Measurements from ENCODE around the gene TRAPPC5.

Gene TRAPPC5

DNA sequence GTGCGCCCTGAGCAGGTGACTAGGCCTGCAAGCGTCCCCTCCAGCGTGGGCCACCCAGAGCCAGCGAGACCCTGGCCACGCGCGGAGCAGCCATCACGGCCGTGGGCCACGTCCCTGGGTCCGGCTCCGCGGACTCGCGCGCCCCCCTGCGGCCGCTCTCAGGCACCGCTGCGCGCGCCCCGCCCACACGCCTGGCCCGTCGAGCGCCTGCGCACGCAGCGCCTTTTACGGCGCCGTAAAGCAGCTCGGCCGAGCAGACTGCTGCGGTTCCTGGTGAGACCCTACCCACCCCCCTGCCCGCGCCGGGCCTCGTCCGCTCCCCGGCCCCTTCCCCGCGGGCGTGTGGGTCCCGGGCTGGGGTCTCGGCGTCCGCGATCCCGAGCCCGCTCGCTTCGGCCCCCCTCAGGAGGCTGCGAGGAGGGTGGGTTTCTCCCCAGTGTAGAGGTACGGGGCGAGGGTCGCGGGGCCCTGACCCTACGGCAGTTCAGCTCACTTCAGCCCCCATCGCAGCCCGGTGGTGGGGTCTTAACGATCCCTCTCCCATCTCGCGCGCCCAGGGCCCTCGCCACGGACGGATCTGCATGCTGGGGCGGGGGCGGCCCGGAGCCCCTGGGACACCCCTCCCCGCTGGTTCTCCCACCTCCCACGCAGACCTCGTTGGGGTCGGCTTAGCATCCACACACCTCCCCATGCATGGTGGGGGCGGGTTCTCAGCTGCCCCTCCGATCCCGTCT, at the start of gene TRAPPC5:
Gene TRAPPC5 (plus strand): TSS at position 228 of the 734 bp plus-strand sequence. CDS start 1,421 bp downstream, outside the sequence.
- DNase-seq (ENCODE audit: low read depth in 2 of 2): peak; percentile 68 to 84

DNA sequence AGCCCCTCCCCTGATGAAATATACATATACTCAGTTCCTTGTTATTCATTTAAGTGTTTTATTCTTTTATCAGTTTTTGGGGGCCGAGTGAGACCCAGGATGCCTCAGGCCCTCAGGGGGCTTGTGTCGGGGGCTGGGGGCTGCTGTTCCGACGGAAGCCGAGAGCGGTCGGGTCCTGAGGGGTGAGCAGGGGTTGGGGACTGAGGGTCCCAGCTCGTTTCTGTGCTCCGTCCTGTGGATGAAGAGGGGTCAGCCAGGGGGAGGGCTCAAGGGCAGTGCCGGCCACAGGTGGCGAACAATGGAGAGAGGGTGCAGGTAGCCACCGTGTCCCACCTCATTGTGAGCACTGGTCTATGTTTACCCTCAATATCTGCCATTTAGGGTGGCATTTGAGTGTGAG, 49.1 kb upstream of the TRAPPC5 start:
- no peak for DNase-seq (ENCODE audit: low read depth in 2 of 2)

DNA sequence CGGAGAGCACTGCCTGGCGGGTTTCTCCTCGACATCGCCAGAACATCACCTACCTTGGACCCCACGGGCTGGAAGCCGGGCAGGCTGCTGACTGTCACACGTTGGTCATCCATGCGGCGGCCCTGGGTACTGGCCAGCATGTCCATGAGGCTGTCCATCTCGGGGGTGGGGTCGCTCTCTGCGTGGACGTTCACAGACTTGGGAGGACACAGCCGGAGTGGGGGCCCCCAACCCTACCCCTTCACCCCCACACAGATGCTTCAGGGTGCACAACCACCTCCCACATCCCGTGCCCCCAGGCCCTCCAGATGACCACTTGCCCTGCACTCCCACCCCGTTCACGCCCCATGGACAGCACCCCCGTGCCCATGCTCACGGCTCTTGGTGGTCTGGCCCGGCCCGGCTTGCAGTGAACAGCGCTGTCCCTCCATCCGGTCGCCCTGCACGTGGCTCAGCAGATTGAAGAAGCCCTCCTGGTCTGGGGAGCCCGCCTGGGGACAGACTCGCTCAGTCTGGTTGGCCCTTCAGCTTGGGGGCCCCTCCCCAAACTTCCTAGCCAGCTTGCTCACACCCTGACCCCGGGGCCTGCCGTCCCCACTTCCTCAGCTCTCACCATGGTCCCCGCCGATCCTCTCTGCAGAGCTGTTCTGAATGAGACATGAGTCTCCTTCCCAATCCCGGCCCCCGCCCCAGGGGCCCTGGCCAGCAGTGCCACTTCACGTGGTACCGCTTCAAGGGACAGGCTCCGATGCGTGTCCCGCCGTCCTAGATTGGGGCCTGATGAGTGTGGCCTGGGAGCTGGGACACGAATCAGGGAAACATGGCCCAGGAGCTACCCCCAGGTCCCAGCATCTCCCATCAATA, 48.1 kb upstream of the TRAPPC5 start:
- DNase-seq (ENCODE audit: low read depth in 2 of 2): no peak

DNA sequence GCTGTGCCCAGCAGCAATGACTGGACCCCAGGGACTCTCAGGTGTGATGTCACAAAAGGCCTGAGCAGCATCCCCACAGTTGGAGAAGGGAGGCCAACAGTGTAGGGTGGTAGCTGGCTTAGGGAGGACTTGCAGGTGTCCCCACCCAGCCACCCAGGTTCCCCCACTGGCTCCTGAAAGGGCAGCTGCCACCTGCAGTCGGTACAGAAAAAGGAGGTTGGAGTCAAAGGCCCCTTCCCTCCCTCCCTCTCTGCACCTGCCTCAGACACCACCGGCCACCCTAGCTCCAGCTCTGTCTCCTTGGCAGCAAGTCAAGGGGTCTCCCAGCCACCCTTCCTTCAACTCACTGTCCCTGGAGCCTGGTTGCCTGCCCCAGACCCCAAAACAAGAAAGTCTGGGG, 46.9 kb upstream of the TRAPPC5 start, which contains the start of gene PCP2:
Gene PCP2 (minus strand): TSS at position 22 of the 400 bp plus-strand sequence. CDS start 262 bp downstream, outside the sequence.
- DNase-seq (ENCODE audit: low read depth in 2 of 2): no peak

DNA sequence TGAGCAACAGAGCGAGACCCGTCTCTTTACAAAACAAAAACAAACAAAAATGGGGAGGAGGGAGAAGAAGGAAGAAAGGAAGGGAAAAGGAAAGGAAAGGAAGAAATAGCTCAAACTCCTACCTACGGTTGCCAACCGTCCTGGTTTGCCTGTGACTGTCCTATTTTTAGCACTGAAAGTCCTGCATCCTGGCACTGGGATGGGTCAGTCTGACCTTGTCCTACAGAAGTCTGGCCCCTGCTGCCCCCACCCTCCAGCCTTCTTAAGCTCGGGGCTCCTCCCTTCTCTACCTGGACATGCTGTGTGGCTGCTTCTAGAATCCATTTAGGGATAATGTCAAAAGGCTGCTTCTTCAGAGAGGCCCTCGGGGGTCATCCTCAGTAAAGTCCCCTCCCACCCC, 45.0 kb upstream of the TRAPPC5 start:
- DNase-seq (ENCODE audit: low read depth in 2 of 2): no peak

DNA sequence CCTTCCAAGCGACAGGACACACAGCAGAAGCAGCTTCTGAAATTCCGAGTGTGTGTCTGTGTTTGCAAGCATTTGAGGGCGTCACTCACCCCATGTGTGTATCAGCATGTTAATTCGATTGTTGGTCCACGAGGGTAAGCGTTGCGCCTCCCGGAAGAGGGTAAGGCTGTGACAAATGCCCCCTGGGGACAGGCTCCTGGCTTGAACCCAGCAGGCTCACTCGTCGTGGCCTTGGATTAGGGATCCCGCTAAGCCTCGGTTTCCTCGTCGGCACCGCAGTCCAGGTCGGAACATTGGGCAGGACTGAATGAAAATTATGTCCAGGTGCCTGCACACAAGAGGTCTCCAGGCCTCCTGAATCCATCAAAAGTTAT, 44.3 kb upstream of the TRAPPC5 start:
- DNase-seq (ENCODE audit: low read depth in 2 of 2): no peak

DNA sequence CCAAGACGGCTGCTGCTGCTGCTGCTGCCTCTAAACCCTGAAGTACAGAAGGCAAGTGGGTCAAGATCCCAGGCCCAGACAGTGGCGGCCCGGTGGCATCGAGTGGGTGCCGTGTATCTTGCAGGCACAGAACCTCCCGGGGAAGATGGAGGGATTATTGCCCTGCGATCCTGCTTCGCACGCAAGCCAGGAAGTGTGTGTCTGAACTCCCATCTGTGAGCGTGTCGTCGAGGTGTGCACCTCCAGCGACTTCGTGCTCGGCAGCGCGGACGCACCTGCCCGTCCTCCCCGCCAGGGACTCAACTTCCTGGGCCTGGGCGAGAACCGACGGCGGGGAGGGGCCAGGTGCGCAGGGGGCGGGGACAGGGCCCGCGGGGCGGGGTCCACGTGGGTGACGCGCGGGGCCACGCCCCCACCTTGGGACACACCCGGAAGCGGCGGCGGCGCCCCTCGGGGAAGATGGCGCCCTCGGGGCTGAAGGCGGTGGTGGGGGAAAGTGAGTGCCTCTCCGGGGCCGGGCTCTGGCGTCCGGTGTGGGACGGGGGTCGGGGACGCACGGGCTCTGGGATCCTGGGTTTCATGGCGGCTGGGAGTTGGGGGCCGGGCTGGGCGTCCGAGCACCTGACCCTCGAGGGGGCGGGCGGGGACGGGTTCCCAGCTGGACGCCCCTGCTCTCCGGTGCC, 43.8 kb upstream of the TRAPPC5 start, which contains the start of gene STXBP2:
Gene STXBP2 (plus strand): TSS at position 420 of the 683 bp plus-strand sequence. CDS start 40 bp downstream, at position 460.
- DNase-seq (ENCODE audit: low read depth in 2 of 2): peak; percentile 84 to 90

DNA sequence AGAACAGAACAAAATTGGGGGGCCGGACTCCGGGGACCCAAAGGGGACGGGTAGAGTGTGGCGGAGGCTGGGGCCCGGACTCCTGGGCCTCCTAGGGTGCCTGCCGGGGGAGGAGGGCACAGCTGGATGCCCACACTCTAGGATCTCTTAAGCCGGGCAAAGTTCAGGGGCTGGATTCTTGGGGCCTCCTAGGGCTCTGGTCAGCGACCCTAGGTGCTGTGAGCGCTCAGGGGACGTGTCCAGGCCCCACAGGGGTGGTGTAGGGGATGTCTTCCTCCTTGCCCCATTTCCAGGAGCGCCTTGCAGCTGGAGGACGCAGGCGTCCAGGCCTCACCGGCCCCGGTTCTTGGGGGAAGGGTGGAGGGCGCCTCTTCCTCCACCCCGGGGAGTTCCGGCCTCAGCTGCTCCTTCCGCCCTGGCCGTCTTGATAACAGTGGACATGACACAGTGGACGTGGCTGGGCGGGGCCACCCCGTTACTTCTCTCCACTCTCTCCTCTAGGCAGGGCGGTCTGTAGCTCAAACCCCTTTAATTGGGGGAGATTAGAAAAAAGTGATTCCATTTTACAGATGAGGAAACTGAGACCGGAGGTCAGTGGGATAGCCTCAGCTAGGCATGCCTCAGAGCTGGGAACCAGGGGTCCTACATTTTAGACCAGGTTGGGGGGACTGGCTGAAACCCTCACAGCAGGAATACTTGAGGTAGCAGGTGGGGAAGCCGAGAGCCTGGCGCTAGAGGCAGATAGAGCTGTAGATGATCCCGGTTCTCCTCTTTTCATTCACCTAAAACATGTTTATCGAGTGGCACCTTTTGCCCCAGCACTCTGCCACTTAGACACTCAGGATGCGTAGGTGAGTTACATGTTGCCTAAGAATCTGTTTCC, 43.0 kb upstream of the TRAPPC5 start:
- DNase-seq (ENCODE audit: low read depth in 2 of 2): no peak

DNA sequence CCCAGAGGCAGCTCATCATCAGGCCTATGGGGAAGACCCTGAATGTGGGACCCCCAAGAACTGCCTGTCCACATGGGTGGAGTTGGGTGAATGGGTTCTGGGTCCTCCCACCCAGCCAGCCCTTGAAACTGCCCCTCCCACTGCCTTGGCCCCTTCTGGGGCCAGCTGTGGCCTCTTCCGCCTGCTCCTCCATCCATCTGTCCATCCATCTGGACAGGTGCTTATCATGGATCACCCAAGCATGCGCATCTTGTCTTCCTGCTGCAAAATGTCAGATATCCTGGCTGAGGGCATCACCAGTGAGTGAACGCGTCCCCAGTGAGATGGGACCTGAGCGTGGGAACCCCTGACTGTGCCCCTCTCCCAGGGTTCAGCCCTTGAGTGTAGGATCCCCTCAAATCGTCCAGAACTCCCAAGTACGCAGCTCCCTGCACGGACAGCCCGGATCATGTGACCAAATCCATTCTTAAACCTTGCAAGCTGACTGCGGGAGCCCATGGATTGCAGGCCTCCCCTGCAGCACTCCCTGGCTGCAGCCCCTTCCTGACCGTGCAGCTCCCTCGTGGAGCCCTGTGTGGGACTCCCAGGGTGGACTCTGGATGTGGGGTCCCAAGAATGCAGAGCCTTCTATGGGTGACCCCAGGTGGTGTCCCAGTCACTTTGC, 41.7 kb upstream of the TRAPPC5 start:
- DNase-seq (ENCODE audit: low read depth in 2 of 2): no peak

DNA sequence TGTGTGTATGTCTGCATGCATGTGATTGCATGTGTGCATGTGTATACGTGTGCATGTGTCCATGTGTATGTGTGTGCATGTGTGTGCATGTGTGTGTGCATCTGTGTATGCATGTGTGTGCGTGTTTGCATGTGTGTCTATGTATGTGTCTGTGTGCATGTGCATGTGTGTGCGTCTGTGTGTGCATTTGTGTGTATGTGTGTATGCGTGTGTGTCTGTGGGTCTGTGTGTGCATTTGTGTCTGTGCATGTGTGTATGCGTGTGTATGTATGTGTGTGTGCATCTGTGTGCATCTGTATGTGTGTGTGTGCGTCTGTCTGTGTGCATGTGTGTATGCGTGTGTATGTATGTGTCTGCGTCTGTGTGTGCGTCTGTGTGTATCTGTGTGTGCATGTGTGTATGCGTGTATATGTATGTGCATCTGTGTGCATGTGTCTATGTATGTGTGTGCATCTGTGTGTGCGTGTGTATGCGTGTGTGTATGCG, 40.7 kb upstream of the TRAPPC5 start:
- no peak for DNase-seq (ENCODE audit: low read depth in 2 of 2)

DNA sequence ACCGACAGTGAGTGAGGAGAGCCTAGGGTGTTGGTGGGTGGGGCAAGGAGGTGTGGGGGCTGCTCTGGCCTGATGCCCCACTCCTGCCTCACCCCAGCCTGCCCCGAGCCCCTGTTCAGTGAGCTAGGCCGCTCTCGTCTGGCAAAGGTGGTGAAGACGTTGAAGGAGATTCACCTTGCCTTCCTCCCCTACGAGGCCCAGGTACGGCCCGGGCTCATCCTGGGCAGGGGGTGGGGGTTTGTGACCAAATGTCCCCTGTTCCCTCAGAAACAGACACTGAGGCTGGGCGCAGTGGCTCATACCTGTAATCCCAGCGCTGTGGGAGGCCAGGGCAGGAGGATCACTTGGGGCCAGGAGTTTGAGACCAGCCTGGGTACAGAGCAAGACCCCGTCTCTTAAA, 39.8 kb upstream of the TRAPPC5 start:
- no peak for DNase-seq (ENCODE audit: low read depth in 2 of 2)

DNA sequence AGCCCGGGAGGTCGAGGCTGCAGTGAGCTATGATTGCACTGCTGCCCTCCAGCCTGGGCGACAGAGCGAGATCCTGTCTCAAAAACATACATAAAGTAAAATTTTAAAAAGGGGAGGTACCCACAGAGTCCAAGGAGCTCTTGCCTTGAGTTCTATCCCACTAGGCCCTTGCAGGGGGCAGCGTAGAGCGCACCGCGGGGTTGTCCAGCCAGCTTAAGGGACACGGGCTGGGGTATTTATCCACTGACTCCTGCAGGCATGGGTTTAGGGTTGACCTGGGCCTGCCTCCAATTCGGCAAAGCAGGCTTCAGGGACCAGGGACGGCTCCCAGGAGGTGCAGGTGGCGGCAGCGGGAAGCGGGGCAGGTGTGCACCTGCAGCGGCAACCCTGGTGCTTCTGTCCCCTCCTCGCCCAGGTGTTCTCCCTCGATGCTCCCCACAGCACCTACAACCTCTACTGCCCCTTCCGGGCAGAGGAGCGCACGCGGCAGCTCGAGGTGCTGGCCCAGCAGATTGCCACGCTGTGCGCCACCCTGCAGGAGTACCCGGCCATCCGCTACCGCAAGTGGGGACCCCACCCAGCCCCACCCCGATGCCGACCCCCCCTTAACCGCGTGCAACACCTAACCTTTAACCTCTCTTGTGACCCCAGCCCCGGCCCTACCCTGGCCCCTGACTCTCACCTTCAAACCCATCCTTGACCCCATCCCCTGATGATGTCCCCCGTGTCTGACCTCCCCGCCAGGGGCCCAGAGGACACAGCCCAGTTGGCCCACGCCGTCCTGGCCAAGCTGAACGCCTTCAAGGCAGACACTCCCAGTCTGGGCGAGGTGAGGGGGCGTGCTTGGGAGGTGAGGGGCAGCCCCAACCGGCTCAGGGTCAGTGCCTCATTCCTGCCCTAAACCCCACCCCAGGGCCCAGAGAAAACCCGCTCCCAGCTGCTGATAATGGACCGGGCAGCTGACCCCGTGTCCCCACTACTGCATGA, 39.0 kb upstream of the TRAPPC5 start:
- no peak for DNase-seq (ENCODE audit: low read depth in 2 of 2)

DNA sequence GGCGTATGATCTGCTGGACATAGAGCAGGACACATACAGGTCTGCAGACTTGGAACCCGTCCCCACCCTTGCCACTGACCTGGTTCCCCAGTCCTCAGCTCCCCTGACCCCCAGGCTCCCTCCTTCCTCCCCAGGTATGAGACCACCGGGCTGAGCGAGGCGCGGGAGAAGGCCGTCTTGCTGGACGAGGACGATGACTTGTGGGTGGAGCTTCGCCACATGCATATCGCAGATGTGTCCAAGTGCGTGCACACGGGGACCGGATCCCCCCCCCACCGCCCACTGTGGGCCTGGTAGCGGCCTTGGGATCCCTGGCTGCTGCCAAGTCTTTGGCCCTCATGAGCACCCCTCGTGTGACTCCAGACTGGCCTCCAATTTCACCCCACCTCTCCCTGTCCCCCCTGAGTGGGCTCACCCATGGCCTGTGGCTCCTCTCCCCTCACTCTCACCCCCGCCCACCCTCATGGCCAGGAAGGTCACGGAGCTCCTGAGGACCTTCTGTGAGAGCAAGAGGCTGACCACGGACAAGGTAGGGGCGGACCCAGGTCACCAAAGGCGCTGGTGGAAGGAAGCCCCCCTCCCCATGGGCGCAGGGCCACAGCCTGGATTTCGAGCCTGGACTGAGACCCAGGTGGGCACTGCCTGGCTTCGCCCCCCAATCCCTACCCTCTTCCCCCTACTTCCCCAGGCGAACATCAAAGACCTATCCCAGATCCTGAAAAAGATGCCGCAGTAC, 38.2 kb upstream of the TRAPPC5 start:
- no peak for DNase-seq (ENCODE audit: low read depth in 2 of 2)

DNA sequence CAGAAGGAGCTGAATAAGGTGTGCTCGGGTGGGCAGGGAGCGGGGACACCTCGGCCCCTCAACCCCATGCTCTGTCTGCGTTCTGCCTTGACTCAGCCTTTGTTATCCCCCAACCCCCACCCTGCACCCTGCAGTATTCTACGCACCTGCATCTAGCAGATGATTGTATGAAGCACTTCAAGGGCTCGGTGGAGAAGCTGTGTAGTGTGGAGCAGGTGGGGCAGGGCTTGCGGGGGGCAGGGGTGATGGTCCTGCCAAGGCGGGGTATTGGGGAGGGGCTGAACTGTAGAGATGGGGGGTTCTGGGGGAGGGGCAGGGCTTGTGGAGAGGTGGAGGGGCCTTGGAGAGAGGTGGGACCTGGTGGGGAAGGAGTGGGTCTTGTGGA, 37.6 kb upstream of the TRAPPC5 start:
- DNase-seq (ENCODE audit: low read depth in 2 of 2): no peak

DNA sequence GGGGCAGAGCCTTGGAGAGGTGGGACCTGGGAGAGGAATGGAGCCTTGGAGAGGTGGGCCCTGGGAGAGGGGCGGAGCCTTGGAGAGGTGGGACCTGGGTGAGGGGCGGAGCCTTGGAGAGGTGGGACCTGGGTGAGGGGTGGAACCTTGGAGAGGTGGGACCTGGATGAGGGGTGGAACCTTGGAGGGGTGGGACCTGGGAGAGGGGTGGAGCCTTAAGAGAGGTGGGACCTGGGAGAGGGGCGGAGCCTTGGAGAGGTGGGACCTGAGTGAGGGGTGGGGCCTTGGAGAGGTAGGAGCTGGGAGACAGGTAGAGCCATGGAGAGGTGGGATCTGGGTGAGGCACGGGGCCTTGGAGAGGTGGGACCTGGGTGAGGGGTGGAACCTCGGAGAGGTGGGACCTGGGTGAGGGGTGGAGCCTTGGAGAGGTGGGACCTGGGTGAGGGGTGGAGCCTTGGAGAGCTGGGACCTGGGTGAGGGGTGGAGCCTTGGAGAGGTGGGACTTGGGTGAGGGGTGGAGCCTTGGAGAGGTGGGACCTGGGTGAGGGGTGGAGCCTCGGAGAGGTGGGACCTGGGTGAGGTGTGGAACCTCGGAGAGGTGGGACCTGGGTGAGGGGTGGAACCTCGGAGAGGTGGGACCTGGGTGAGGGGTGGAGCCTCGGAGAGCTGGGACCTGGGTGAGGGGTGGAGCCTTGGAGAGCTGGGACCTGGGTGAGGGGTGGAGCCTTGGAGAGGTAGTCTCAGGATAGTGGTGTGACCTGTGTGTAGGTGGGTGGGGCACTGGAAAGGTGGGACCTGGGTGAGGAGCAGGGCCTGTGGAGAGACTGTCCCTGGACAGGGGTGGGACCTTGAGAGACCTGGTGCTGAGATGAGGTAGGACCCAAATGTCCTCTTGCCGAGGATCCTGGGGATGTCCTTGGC, 36.7 kb upstream of the TRAPPC5 start:
- DNase-seq (ENCODE audit: low read depth in 2 of 2): peak in 1 of 2 donors; percentile 27

DNA sequence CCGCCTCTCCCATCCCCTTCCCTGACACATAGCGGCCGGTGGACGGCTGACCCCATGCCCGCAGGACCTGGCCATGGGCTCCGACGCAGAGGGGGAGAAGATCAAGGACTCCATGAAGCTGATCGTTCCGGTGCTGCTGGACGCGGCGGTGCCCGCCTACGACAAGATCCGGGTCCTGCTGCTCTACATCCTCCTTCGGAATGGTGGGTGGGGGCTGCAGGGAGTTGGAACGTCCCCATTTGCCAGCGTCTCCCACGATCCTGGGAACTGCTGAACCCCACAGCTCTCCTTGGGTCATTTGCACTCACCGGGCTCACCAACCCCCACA, 36.1 kb upstream of the TRAPPC5 start:
- DNase-seq (ENCODE audit: low read depth in 2 of 2): no peak

DNA sequence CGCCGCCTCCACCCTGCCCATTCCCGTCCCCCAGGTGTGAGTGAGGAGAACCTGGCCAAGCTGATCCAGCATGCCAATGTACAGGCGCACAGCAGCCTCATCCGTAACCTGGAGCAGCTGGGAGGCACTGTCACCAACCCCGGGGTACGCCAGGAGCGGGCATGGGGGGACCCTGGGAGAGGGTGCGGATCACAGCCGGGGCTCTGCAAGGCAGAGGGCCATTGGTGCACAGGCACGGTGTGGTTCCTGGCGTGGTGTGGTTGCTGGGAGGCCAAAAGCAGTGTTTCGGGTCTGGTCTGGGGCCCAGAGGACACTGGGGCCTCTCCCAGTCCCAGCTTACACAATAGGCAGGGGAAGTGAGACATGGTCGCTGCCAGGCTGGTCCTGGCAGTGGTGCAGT, 35.5 kb upstream of the TRAPPC5 start:
- DNase-seq (ENCODE audit: low read depth in 2 of 2): no peak
